Type B pancreatic cell (in vitro differentiated cells): ENCODE measurements around the gene BMP2. TPM values are rescaled to one million over a fixed set of nuclear protein-coding genes. Genes with fewer than 3 reads are reported as not detected.

Source experiments
- DNase-seq: peaks from one replicate; pipeline ENCODE4 v3.0.0; 2021; ENCODE audit warnings: mixed read lengths; ENCODE audit not compliant: unreplicated experiment; ENCODE audit errors: extremely low spot score
- H3K27ac Mint-ChIP-seq: 2 replicates; pipeline ENCODE4 v1.8.0; 2021; ENCODE audit warnings: mild to moderate bottlenecking, mixed read lengths
- H3K27me3 Mint-ChIP-seq: 2 replicates; pipeline ENCODE4 v1.8.0; 2021; ENCODE audit warnings: mixed read lengths
- H3K36me3 Mint-ChIP-seq: 2 replicates; pipeline ENCODE4 v1.8.0; 2021; ENCODE audit warnings: mixed read lengths
- H3K4me1 Mint-ChIP-seq: one replicate; pipeline ENCODE4 v1.8.0; 2021; ENCODE audit warnings: mixed read lengths; ENCODE audit not compliant: unreplicated experiment
- H3K4me3 Mint-ChIP-seq: 2 replicates; pipeline ENCODE4 v1.8.0; 2021; ENCODE audit warnings: mild to moderate bottlenecking, mixed read lengths
- H3K9me3 Mint-ChIP-seq: 2 replicates; pipeline ENCODE4 v1.8.0; 2021; ENCODE audit warnings: mixed read lengths
- total RNA-seq: library from RNA; stranded (reverse); gene quantifications from 2 replicates; pipeline ENCODE4 v1.2.1, GENCODE V29; 2021; ENCODE audit warnings: low replicate concordance
- TF ChIP-seq, protein P1 (sequence below): fragments of 200-600 bp; sonication (generic); conservative IDR thresholded peaks from 2 replicates; pipeline ENCODE4 v1.5.0; 2021; ENCODE audit warnings: antibody characterized with exemption, mild to moderate bottlenecking

The BMP2 gene
- total RNA-seq, 1 donor from 2014 or later = 12.8 TPM

DNA sequence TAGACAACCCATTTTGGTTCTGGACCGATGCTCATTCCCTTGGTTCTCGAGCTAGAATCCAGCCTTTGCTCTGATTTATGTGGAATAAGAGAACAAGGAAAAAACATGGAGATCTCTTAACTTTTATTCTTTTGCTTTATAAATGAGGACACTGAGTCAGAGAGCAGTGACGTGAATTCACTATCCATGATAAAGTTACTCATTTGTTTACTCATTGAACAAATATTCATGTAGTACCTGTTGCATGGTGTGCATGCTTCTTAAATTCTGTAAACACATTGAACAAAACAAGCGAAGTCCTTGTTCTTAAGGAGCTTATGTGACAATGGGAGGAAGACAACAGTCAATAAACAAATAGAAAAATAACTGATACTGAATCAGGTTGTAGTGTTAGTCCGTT lies 56.9 kb downstream of the BMP2 start:
- DNase-seq = no peak
- no peaks in the 10 kb centered on the region for H3K9me3 Mint-ChIP-seq
- no peak overlapping the region for H3K4me3 Mint-ChIP-seq
- H3K4me1 Mint-ChIP-seq = peaks cover 6% of the 10 kb centered on the region
- H3K27ac Mint-ChIP-seq = no peak overlapping the region
- TF ChIP-seq, protein P1, sequence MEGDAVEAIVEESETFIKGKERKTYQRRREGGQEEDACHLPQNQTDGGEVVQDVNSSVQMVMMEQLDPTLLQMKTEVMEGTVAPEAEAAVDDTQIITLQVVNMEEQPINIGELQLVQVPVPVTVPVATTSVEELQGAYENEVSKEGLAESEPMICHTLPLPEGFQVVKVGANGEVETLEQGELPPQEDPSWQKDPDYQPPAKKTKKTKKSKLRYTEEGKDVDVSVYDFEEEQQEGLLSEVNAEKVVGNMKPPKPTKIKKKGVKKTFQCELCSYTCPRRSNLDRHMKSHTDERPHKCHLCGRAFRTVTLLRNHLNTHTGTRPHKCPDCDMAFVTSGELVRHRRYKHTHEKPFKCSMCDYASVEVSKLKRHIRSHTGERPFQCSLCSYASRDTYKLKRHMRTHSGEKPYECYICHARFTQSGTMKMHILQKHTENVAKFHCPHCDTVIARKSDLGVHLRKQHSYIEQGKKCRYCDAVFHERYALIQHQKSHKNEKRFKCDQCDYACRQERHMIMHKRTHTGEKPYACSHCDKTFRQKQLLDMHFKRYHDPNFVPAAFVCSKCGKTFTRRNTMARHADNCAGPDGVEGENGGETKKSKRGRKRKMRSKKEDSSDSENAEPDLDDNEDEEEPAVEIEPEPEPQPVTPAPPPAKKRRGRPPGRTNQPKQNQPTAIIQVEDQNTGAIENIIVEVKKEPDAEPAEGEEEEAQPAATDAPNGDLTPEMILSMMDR = no peak
- H3K36me3 Mint-ChIP-seq = no peaks in the 10 kb centered on the region
- H3K27me3 Mint-ChIP-seq = peaks cover 2% of the 10 kb centered on the region

DNA sequence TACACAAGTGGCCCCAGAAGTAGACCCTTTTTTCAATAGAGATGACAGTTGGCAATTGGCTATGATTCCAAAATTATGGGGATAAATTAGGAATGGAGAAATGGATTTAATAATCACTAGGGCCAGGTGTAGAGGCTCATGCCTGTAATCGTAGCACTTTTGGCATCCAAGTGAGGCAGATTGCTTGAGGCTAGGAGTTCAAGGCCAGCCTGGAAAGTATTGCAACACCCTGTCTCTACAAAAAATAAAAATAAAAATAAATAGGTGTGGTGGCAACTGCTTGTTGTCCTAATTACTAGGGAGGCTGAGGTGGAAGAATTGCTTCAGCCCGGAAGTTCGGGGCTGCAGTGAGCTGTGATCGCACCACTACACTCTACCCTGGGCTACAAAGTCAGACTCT lies 60.0 kb downstream of the BMP2 start:
- H3K4me3 Mint-ChIP-seq = no peak overlapping the region
- no peaks in the 10 kb centered on the region for H3K27me3 Mint-ChIP-seq
- TF ChIP-seq, protein P1 = no peak
- H3K27ac Mint-ChIP-seq = no peak overlapping the region
- DNase-seq = no peak
- peaks cover 6% of the 10 kb centered on the region for H3K4me1 Mint-ChIP-seq
- H3K36me3 Mint-ChIP-seq = no peaks in the 10 kb centered on the region
- no peaks in the 10 kb centered on the region for H3K9me3 Mint-ChIP-seq

DNA sequence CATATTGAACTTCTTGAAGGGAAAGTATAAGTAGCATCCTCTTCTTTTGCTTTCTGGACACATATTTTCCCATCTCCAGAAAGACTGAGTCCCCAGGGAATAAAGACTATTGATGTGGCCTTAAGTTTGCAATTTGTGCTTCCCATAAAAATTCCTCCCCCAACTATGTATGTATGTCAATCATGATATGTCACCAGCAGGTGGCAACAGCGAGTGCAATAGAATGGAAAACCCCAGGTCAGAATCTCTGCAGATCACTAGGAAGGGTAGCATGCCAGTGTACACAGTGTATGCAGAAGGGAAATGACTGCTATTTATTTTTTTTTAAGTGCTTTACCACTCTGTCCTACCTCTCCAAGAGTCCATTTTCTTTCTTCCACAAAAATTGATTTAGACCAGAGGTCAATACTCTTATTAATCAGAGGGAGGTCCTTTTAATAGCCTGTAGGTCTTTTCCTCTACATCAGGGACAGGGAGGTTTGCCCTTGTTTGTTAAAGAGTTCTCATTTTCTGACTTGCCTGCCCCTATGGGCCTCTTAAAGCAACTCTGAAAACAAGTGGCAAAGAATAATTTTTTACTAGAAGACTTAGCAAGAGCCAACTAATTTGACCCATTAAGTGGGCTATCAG lies 61.4 kb downstream of the BMP2 start:
- TF ChIP-seq, protein P1 = peak; percentile 86

DNA sequence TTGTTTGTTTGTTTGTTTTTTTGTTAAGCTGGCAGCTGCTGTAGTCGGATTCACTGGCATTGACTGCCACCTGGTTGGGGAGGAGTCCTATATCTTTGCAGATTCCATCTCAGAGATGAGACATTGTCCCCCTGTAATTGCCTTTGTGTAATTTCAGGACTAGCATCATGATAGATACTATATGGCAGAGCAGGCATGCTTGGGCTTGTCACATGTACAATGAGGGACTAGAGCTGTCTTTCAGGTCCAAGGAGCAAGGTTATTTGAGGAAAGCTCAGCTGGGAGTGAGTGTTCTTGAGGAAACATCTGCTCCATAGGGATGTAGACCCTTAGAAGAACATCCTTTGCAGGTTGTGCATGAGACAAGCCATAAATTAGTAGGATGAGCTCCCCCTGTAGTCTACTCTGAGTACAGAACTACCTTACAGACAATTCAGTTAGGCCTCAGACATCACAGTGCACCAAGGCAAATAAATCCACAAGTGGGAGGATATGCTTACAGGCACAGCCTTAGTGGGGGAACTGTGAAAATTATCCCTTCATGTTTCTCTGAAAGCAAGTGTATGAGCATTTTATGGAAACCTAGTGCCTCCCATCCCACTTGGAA lies 62.1 kb downstream of the BMP2 start:
- Mint-ChIP-seq H3K36me3 (no peaks in the 10 kb centered on the region), H3K4me1 (peaks cover 6% of the 10 kb centered on the region), H3K9me3 (no peaks in the 10 kb centered on the region), H3K4me3 (no peak overlapping the region), H3K27me3 (no peaks in the 10 kb centered on the region), H3K27ac (no peak overlapping the region)
- TF ChIP-seq, protein P1 = no peak
- no peak for DNase-seq

More for the DNA sequence above, 61.4 kb downstream of the BMP2 start:
- no peak for DNase-seq
- H3K4me3 Mint-ChIP-seq = no peak overlapping the region
- no peak overlapping the region for H3K27ac Mint-ChIP-seq
- no peaks in the 10 kb centered on the region for H3K36me3 Mint-ChIP-seq
- H3K4me1 Mint-ChIP-seq = peaks cover 6% of the 10 kb centered on the region
- no peaks in the 10 kb centered on the region for H3K9me3 Mint-ChIP-seq
- no peaks in the 10 kb centered on the region for H3K27me3 Mint-ChIP-seq
